H9 (cell line): ENCODE results near the gene TIMM13. TPM values are rescaled to one million over a fixed set of nuclear protein-coding genes. Genes with fewer than 3 reads are reported as not detected.

Experiments
- DNase-seq: peaks from one replicate; pipeline ENCODE4 v3.0.0-alpha.2; 2017
- H2AFZ ChIP-seq: one replicate; pipeline ENCODE4 v1.6.1; 2013; ENCODE audit warnings: mild to moderate bottlenecking, low read length, control low read depth, moderate library complexity
- H2AK5ac ChIP-seq: 2 replicates; pipeline ENCODE4 v1.6.1; 2013; ENCODE audit warnings: low read length, control low read depth, mixed read lengths; ENCODE audit not compliant: insufficient read length
- H2BK120ac ChIP-seq: one replicate; pipeline ENCODE4 v1.6.1; 2013; ENCODE audit warnings: low read depth, mild to moderate bottlenecking, low read length, control low read depth, inconsistent platforms; ENCODE audit not compliant: poor library complexity, severe bottlenecking
- H2BK12ac ChIP-seq: 2 replicates; pipeline ENCODE4 v1.6.1; 2013; ENCODE audit warnings: low read length, control low read depth, mixed read lengths, low read depth; ENCODE audit not compliant: insufficient read length
- H2BK15ac ChIP-seq: 2 replicates; pipeline ENCODE4 v1.6.1; 2013; ENCODE audit warnings: low read depth, low read length, control low read depth
- H2BK20ac ChIP-seq: one replicate; pipeline ENCODE4 v1.6.1; 2013; ENCODE audit warnings: low read depth, mild to moderate bottlenecking, low read length, control low read depth, inconsistent platforms; ENCODE audit not compliant: poor library complexity, severe bottlenecking
- H2BK5ac ChIP-seq: 2 replicates; pipeline ENCODE4 v1.6.1; 2013; ENCODE audit warnings: low read length, control low read depth, mixed read lengths; ENCODE audit not compliant: insufficient read length
- H3K14ac ChIP-seq: 2 replicates; pipeline ENCODE4 v1.6.1; 2013; ENCODE audit warnings: low read length, control low read depth; ENCODE audit not compliant: insufficient read depth
- H3K18ac ChIP-seq: 2 replicates; pipeline ENCODE4 v1.6.1; 2013; ENCODE audit warnings: low read depth, mild to moderate bottlenecking, mixed read lengths, low read length, control low read depth; ENCODE audit not compliant: insufficient read length
- H3K23ac ChIP-seq: 2 replicates; pipeline ENCODE4 v1.6.1; 2013; ENCODE audit warnings: low read length, control low read depth, mixed read lengths, low read depth; ENCODE audit not compliant: insufficient read length
- H3K23me2 ChIP-seq: 2 replicates; pipeline ENCODE4 v1.6.1; 2013; ENCODE audit warnings: low read depth, mild to moderate bottlenecking, mixed read lengths, low read length, control low read depth; ENCODE audit not compliant: insufficient read length, poor library complexity, severe bottlenecking
- H3K27ac ChIP-seq: 2 replicates; pipeline ENCODE4 v1.5.1; 2013; ENCODE audit warnings: low read length, control low read depth, mixed read lengths, low read depth; ENCODE audit not compliant: insufficient read length
- H3K27me3 ChIP-seq: 2 replicates; pipeline ENCODE4 v1.6.1; 2013; ENCODE audit warnings: low read length, control low read depth, inconsistent platforms; ENCODE audit not compliant: insufficient read depth
- H3K4ac ChIP-seq: 2 replicates; pipeline ENCODE4 v1.6.1; 2013; ENCODE audit warnings: low read depth, mild to moderate bottlenecking, control low read depth, inconsistent platforms, low read length, moderate library complexity
- H3K4me1 ChIP-seq: 2 replicates; pipeline ENCODE4 v1.6.1; 2013; ENCODE audit warnings: low read length, control low read depth, inconsistent platforms; ENCODE audit not compliant: insufficient read depth
- H3K4me2 ChIP-seq: 2 replicates; pipeline ENCODE4 v1.6.1; 2013; ENCODE audit warnings: low read length, control low read depth, mixed read lengths; ENCODE audit not compliant: insufficient read length, insufficient read depth
- H3K56ac ChIP-seq: 2 replicates; pipeline ENCODE4 v1.6.1; 2013; ENCODE audit warnings: low read depth, mild to moderate bottlenecking, mixed read lengths, low read length, control low read depth; ENCODE audit not compliant: insufficient read length
- H3K79me1 ChIP-seq: 2 replicates; pipeline ENCODE4 v1.6.1; 2013; ENCODE audit warnings: low read depth, mild to moderate bottlenecking, moderate library complexity, low read length, control low read depth, inconsistent platforms; ENCODE audit not compliant: insufficient read depth, poor library complexity, severe bottlenecking
- H3K79me2 ChIP-seq: 2 replicates; pipeline ENCODE4 v1.6.1; 2013; ENCODE audit warnings: low read length, control low read depth, inconsistent platforms; ENCODE audit not compliant: insufficient read depth
- H3K9ac ChIP-seq: 2 replicates; pipeline ENCODE4 v1.6.1; 2013; ENCODE audit warnings: low read length, control low read depth, mixed read lengths; ENCODE audit not compliant: insufficient read length; ENCODE audit errors: extremely low read depth
- H3K9me3 ChIP-seq: one replicate; pipeline ENCODE4 v1.6.1; 2013; ENCODE audit warnings: low read depth, low read length, inconsistent platforms; ENCODE audit not compliant: control insufficient read depth
- H3T11ph ChIP-seq: one replicate; pipeline ENCODE4 v1.6.1; 2013; ENCODE audit warnings: mild to moderate bottlenecking, low read length, control low read depth, inconsistent platforms
- H4K20me1 ChIP-seq: one replicate; pipeline ENCODE4 v1.6.1; 2013; ENCODE audit not compliant: control insufficient read depth, insufficient read length, insufficient read depth
- H4K5ac ChIP-seq: 2 replicates; pipeline ENCODE4 v1.6.1; 2013; ENCODE audit warnings: low read depth, mild to moderate bottlenecking, mixed read lengths, low read length, control low read depth; ENCODE audit not compliant: insufficient read length
- H4K8ac ChIP-seq: replicated peaks from 2 replicates; pipeline ENCODE4 v1.6.1; 2013; ENCODE audit warnings: low read length, control low read depth, mixed read lengths, low read depth; ENCODE audit not compliant: insufficient read length
- H4K91ac ChIP-seq: 2 replicates; pipeline ENCODE4 v1.6.1; 2013; ENCODE audit warnings: low read depth, mild to moderate bottlenecking, moderate library complexity, mixed read lengths, low read length, control low read depth; ENCODE audit not compliant: insufficient read length
- H3K27ac Mint-ChIP-seq, 3 experiments: 2 replicates in 2 of 3; 3 replicates in 1 of 3; pipeline ENCODE4 v1.8.0; 2020 to 2021; ENCODE audit warnings: mixed read lengths in 3 of 3, mild to moderate bottlenecking in 1 of 3, moderate library complexity in 1 of 3
- H3K27me3 Mint-ChIP-seq: 2 replicates; pipeline ENCODE4 v1.8.0; 2021; ENCODE audit warnings: low read depth, mild to moderate bottlenecking, moderate library complexity, mixed read lengths
- H3K36me3 Mint-ChIP-seq, 3 experiments: 2 replicates in 2 of 3; 3 replicates in 1 of 3; pipeline ENCODE4 v1.8.0; 2020 to 2021; ENCODE audit warnings: low read depth in 3 of 3, mixed read lengths in 3 of 3; ENCODE audit not compliant: insufficient read depth in 1 of 3
- H3K4me1 Mint-ChIP-seq, 2 experiments: 2 replicates each; pipeline ENCODE4 v1.8.0; 2020; ENCODE audit warnings: mixed read lengths in 2 of 2
- H3K4me3 Mint-ChIP-seq, 2 experiments: 2 replicates in 1 of 2; 3 replicates in 1 of 2; pipeline ENCODE4 v1.8.0; 2020 to 2021; ENCODE audit warnings: mild to moderate bottlenecking in 2 of 2, mixed read lengths in 2 of 2, moderate library complexity in 1 of 2
- H3K9me3 Mint-ChIP-seq, 2 experiments: 2 replicates in 1 of 2; 3 replicates in 1 of 2; pipeline ENCODE4 v1.8.0; 2020; ENCODE audit warnings: mild to moderate bottlenecking in 2 of 2, mixed read lengths in 2 of 2, moderate library complexity in 1 of 2
- WGBS: extraction: QIAGEN DNeasy Blood & Tissue Kit; methylation state at CpG from one replicate; pipeline ENCODE4 v1.1.7; 2013; ENCODE audit warnings: missing lambda C conversion rate, low lambda C conversion rate, mixed read lengths; ENCODE audit not compliant: insufficient read length; ENCODE audit errors: extremely low coverage; 5-methylcytosine and 5-hydroxymethylcytosine counted together
- total RNA-seq: library from RNA; stranded (reverse); gene quantifications from 2 replicates; pipeline ENCODE4 v1.2.1, GENCODE V29; 2021
- TF ChIP-seq, protein P1 (sequence below): fragments of 200-600 bp; sonication (generic); conservative IDR thresholded peaks from 3 replicates; pipeline ENCODE4 v1.8.0; 2021; ENCODE audit warnings: antibody characterized with exemption, mild to moderate bottlenecking

The TIMM13 gene
- total RNA-seq, 1 experiment from 2014 or later = 214 TPM

DNA sequence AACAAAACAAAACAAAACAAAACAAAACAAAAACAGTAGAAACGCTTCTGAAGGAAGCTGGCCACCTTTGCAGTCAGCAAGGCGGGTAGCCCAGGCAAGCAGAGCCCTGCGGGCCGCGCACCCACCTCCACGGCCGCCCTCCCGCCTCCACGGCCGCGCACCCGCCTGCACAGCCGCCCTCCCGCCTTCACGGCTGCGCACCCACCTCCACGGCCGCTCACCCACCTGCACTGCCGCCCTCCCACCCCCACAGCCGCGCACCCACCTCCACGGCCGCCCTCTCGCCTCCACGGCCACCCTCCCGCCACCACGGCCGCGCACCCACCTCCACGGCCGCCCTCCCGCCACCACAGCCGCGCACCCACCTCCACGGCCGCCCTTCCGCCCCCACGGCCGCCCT, 9.0 kb upstream of the TIMM13 start:
- no peak overlapping the region for H2BK5ac ChIP-seq
- H2AK5ac ChIP-seq = no peak overlapping the region
- H3K79me2 ChIP-seq = no peaks in the 10 kb centered on the region
- H2BK12ac ChIP-seq = no peak overlapping the region
- Mint-ChIP-seq H3K4me3 (no peak overlapping the region), H3K36me3 (peaks cover 20 to 50% (median 48%) of the 10 kb centered on the region in 3 experiments; a peak in 6 of 7 replicates), H3K27ac (no peak overlapping the region), H3K4me1 (no peaks in the 10 kb centered on the region), H3K27me3 (peaks cover 1% of the 10 kb centered on the region; the same call in 1 of the 2 replicates), H3K9me3 (no peaks in the 10 kb centered on the region; a peak in 1 of 5 replicates)
- H4K91ac ChIP-seq = no peak overlapping the region
- no peak overlapping the region for H3K56ac ChIP-seq
- no CpG with 5 or more reads among the region's 39 CpGs for WGBS
- no peak overlapping the region for H3T11ph ChIP-seq
- no peaks in the 10 kb centered on the region for H3K9me3 ChIP-seq
- H2BK15ac ChIP-seq = no peak overlapping the region
- no peak overlapping the region for H2AFZ ChIP-seq
- no peak overlapping the region for H3K4me2 ChIP-seq
- H3K4ac ChIP-seq = no peak overlapping the region
- DNase-seq = no peak
- H3K9ac ChIP-seq = no peak overlapping the region
- H3K79me1 ChIP-seq = no peaks in the 10 kb centered on the region
- H3K18ac ChIP-seq = no peak overlapping the region
- no peaks in the 10 kb centered on the region for H3K23me2 ChIP-seq
- H4K20me1 ChIP-seq = no peaks in the 10 kb centered on the region
- H3K23ac ChIP-seq = no peak overlapping the region
- TF ChIP-seq, protein P1, sequence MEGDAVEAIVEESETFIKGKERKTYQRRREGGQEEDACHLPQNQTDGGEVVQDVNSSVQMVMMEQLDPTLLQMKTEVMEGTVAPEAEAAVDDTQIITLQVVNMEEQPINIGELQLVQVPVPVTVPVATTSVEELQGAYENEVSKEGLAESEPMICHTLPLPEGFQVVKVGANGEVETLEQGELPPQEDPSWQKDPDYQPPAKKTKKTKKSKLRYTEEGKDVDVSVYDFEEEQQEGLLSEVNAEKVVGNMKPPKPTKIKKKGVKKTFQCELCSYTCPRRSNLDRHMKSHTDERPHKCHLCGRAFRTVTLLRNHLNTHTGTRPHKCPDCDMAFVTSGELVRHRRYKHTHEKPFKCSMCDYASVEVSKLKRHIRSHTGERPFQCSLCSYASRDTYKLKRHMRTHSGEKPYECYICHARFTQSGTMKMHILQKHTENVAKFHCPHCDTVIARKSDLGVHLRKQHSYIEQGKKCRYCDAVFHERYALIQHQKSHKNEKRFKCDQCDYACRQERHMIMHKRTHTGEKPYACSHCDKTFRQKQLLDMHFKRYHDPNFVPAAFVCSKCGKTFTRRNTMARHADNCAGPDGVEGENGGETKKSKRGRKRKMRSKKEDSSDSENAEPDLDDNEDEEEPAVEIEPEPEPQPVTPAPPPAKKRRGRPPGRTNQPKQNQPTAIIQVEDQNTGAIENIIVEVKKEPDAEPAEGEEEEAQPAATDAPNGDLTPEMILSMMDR = no peak
- H4K8ac ChIP-seq = no peak overlapping the region
- H3K14ac ChIP-seq = no peak overlapping the region
- H3K27me3 ChIP-seq = no peaks in the 10 kb centered on the region
- H2BK120ac ChIP-seq = no peak overlapping the region
- no peaks in the 10 kb centered on the region for H3K4me1 ChIP-seq
- H3K27ac ChIP-seq = no peak overlapping the region
- H4K5ac ChIP-seq = no peak overlapping the region
- no peak overlapping the region for H2BK20ac ChIP-seq
